Skin epidermis (tissue), 12 donors: ENCODE results near the gene DLK2.
"Not testable (repeated sequence)": the region's sequence is repeated elsewhere in the genome, so short reads cannot be mapped to it uniquely, and the experiment has no call there.

Experiments used
- H3K27ac ChIP-seq, 21 experiments: fragments of 200-600 bp; sonication (generic) in 11 of 21; one replicate each; pipeline ENCODE4 v1.5.0; 2020; ENCODE audit warnings: mild to moderate bottlenecking in 3 of 21, inconsistent platforms in 2 of 21, moderate library complexity in 2 of 21
- H3K4me3 ChIP-seq, 7 experiments: fragments of 200-600 bp; sonication (generic) in 2 of 7; one replicate each; pipeline ENCODE4 v1.5.0; 2020; ENCODE audit warnings: inconsistent platforms in 2 of 7, mild to moderate bottlenecking in 2 of 7, moderate library complexity in 1 of 7

DLK2 gene, protein sequence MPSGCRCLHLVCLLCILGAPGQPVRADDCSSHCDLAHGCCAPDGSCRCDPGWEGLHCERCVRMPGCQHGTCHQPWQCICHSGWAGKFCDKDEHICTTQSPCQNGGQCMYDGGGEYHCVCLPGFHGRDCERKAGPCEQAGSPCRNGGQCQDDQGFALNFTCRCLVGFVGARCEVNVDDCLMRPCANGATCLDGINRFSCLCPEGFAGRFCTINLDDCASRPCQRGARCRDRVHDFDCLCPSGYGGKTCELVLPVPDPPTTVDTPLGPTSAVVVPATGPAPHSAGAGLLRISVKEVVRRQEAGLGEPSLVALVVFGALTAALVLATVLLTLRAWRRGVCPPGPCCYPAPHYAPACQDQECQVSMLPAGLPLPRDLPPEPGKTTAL

DNA sequence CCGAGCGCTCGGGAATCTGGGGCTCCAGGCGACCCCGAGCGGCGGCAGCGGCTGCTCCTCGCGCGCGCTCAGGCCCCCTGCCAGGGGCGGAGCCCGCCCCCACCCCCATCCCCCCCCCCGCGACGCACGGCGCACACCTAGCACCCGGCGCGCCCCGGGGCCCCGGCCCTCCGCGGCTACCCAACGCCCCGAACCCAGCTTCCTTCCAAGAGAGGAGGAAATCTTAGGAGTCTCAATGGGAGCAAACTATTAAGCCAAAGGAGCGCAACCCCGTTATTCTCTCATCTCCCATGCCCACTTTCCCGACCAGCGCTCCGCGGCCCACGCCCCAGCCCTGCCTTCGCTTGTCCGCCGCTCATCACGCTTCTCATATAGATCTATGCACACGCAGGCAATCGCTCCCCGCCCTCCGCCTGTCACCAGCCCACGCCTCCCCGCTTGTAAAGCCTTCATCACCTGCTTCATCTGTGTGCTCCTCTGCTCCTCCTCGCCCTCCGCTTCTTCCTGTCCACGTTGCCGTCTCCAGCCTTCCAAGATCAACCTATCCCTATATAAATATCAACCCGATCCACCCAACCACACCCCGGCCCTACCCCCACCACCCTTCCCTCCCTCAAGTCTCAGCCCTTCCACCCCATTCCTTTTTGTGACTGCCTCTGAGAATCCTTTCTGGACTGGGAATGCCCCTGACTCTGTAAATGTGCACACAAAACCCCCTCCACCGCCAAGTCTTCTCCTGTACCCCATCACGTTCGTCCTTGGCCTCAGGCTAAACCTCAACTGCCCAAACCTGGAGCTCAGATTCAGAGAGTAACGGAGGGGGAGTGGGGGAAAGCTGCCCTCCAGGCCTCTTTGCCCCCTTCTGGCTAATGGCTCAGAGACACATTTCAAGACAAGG lies at the start of gene DLK2:
Gene DLK2, minus strand, starts transcription at position 18 of the 898 bp plus-strand sequence. CDS start 723 bp downstream, outside the sequence.
- peak within 1 kb of the TSS in 13 of 21 experiments; percentile 14 to 73 (median 56) for H3K27ac ChIP-seq
- H3K4me3 ChIP-seq, result peak within 1 kb of the TSS; percentile 27 to 61 (median 46)

DNA sequence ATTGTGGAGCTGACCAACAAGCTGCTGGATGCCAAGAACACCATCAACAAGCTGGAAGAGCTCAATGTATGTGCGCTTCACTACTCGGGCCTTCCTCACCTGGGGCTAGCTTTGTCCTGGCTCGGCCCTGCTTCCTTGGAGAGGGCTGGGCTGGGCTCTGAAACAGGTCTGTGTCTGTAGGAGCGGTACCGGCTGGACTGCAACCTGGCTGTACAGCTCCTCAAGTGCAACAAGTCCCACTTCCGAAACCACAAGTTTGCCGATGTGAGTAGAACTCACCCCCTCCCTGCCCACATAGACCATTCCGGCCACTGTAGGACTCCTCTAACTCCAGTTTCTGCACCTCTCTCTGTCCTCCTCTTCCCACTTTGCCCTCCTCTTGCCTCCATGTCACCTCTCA lies 48.1 kb upstream of the DLK2 start:
- Histone ChIP-seq H3K4me3 (no peak overlapping the region), H3K27ac (no peak overlapping the region)

- no peak overlapping the region for H3K27ac ChIP-seq
- no peak overlapping the region for H3K4me3 ChIP-seq
Observed at GRCh38 chr6:43502666-43503065, 47.3 kb upstream of the DLK2 start.

- Histone ChIP-seq H3K4me3 (no peak overlapping the region), H3K27ac (no peak overlapping the region)
Observed at GRCh38 chr6:43500921-43501320, 45.6 kb upstream of the DLK2 start.

GRCh38 chr6:43499028-43499815 lies 43.9 kb upstream of the DLK2 start:
- Histone ChIP-seq H3K4me3 (no peak overlapping the region), H3K27ac (peak overlapping the region in 4 of 21 experiments; percentile 10 to 61 (median 16))

DNA sequence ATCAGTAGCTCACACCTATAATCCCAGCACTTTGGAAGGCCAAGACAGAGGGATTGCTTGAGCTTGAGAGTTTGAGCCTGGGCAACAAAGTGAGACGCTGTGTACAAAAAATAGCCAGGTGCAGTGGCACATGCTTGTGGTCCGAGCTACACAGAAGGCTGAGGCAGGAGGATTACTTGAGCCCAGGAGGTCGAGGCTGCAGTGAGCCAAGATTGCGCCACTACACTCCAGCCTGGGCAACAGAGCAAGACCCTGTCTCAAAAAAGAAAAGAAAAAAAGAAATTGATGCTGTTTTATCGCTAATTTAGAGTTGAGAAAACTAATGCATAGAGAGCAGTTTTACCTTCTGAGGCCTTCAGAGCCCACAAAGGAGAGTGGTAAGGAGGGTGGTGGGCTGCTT lies 42.9 kb upstream of the DLK2 start:
- not testable (repeated sequence) for H3K4me3 ChIP-seq, H3K27ac ChIP-seq

- no peak overlapping the region for H3K4me3 ChIP-seq
- H3K27ac ChIP-seq, result peak overlapping the region in 3 of 21 experiments; percentile 1 to 27 (median 5)
Observed at GRCh38 chr6:43497689-43498088, 42.3 kb upstream of the DLK2 start.

DNA sequence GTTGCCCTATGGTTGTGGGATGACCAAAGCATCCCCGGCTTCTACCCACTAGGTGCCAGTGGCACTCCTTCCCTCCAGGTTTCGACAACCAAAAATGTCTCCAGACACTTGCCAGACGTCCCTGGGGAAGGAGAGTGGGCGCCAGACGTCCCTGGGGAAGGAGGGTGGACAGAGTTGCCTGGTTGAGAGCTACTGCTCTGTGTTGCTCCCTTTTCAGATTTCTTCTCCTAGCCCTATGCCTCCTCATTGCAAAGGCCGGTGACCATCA lies 41.7 kb upstream of the DLK2 start:
- peak overlapping the region in 4 of 21 experiments; percentile 1 to 66 (median 18) for H3K27ac ChIP-seq
- no peak overlapping the region for H3K4me3 ChIP-seq

GRCh38 chr6:43496370-43497128 lies 41.2 kb upstream of the DLK2 start:
- Histone ChIP-seq H3K27ac (peak overlapping the region in 14 of 21 experiments; percentile 23 to 74 (median 58)), H3K4me3 (no peak overlapping the region)

- H3K27ac ChIP-seq, result peak overlapping the region in 15 of 21 experiments; percentile 23 to 74 (median 56)
- no peak overlapping the region for H3K4me3 ChIP-seq
Observed at GRCh38 chr6:43495409-43495941, 40.1 kb upstream of the DLK2 start.

GRCh38 chr6:43494766-43495165 lies 39.4 kb upstream of the DLK2 start:
- Histone ChIP-seq H3K27ac (peak overlapping the region in 9 of 21 experiments; percentile 16 to 72 (median 52)), H3K4me3 (no peak overlapping the region)

DNA sequence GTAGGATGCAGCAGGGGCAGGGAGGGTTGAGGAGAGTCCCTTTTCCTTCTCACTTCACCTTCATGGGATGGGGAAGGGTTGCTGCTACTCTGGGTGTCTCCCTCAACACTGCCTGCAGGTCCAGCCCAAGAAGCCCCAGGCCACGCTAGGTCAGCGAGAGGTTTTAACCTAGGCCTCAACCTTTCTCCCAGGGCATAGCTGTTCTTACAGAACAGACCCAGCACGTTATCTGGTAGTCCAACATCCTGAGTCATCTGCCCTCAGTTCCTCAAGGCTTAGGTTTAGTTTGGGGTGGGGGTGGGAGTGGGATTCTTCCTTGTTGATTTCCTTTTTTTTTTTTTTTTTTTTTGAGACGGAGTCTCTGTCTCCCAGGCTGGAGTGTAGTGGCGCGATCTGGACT lies 39.0 kb upstream of the DLK2 start:
- peak overlapping the region in 2 of 21 experiments; percentile 46 to 56 for H3K27ac ChIP-seq

GRCh38 chr6:43493833-43494232 lies 38.5 kb upstream of the DLK2 start:
- H3K4me3 ChIP-seq, result no peak overlapping the region
- H3K27ac ChIP-seq, result peak overlapping the region in 3 of 21 experiments; percentile 2 to 10 (median 8)

More for the DNA sequence above, 39.0 kb upstream of the DLK2 start:
- H3K4me3 ChIP-seq, result no peak overlapping the region

GRCh38 chr6:43493230-43493629 lies 37.9 kb upstream of the DLK2 start:
- peak overlapping the region in 3 of 21 experiments; percentile 8 to 28 (median 10) for H3K27ac ChIP-seq

GRCh38 chr6:43492673-43493072 lies 37.3 kb upstream of the DLK2 start:
- no peak overlapping the region for H3K4me3 ChIP-seq
- peak overlapping the region in 2 of 21 experiments; percentile 7 to 28 for H3K27ac ChIP-seq

More at GRCh38 chr6:43493230-43493629, 37.9 kb upstream of the DLK2 start:
- H3K4me3 ChIP-seq, result no peak overlapping the region

DNA sequence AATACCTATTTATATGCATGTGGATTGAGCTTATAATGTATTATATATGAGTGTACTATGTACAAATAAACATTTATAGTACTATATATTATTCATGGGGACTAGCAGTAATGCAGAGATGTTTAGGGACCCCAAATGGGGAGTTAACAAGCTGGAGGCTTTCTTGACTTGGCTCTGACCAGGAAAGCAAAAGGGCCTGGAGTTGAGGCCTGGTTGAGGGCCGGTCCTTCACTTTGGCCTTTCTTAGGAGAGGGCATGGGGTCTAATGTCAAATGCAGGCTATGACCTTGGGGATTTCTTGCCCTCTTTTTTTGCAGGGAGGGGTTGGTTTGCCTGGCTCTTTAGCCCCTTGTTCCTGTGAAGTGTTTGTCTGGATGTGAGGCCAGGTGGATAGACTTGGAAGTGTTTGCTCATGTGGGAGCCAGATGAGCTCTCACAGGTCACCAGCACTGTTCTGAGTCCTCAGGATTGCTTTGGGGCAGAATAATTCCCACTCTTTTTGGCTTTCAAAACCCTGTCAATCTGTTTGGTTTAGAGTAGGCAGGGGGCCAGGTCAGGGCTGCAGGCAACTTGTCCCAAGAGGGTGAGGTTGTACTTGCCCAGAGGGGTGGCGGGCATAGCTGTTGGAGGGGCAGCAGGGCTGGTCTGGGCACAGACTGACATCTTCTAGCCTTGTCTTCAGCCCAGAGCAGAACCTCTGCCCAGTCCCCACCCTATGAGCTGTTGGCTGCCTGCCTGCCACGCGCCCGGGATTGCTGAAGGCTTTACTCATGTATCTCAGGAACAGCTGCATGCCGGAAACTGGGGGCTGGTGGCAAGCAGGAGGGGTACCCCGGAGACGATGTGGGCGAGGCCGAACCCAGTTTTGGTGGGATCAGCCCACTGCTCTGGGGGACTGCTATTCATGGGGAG lies 36.7 kb upstream of the DLK2 start:
- peak overlapping the region in 6 of 21 experiments; percentile 1 to 34 (median 10) for H3K27ac ChIP-seq

GRCh38 chr6:43490523-43490939 lies 35.2 kb upstream of the DLK2 start:
- Histone ChIP-seq H3K4me3 (no peak overlapping the region), H3K27ac (no peak overlapping the region)

More for the DNA sequence above, 36.7 kb upstream of the DLK2 start:
- H3K4me3 ChIP-seq, result no peak overlapping the region
